Hepatocyte (in vitro differentiated cells): ENCODE results near the gene ZNF419.

ENCODE experiments used
- EZH2 ChIP-seq: fragments of 200-600 bp; sonication (generic); IDR thresholded peaks from 2 replicates; pipeline ENCODE4 v1.6.1; 2016; ENCODE audit warnings: antibody characterized with exemption, mild to moderate bottlenecking, borderline replicate concordance
- TF ChIP-seq, protein P1 (sequence below): fragments of 200-600 bp; sonication (generic); IDR thresholded peaks from 2 replicates; pipeline ENCODE4 v1.5.1; 2016; ENCODE audit warnings: antibody characterized with exemption, mild to moderate bottlenecking; ENCODE audit not compliant: poor library complexity

DNA sequence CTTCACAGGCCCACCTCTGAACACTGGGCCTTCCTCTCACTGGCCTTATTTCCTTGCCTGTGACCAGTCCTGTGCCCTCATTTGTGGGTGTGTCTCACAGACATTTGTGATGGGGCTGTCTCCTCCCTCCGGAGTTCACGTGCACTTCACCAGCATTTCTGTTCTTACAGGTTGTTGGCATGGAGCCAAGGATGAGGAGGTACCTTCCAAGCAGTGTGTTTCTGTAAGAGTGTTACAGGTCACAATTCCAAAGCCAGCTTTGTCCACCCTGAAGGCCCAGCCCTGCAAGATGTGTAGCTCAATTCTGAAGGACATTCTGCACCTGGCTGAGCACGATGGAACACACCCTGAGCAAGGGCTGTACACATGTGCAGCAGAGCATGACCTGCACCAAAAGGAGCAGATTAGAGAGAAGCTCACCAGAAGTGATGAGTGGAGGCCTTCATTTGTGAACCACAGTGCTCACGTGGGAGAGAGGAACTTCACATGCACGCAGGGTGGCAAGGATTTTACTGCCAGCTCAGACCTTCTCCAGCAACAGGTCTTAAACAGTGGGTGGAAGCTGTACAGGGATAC lies 44.3 kb upstream of the ZNF419 start:
- TF ChIP-seq, protein P1, sequence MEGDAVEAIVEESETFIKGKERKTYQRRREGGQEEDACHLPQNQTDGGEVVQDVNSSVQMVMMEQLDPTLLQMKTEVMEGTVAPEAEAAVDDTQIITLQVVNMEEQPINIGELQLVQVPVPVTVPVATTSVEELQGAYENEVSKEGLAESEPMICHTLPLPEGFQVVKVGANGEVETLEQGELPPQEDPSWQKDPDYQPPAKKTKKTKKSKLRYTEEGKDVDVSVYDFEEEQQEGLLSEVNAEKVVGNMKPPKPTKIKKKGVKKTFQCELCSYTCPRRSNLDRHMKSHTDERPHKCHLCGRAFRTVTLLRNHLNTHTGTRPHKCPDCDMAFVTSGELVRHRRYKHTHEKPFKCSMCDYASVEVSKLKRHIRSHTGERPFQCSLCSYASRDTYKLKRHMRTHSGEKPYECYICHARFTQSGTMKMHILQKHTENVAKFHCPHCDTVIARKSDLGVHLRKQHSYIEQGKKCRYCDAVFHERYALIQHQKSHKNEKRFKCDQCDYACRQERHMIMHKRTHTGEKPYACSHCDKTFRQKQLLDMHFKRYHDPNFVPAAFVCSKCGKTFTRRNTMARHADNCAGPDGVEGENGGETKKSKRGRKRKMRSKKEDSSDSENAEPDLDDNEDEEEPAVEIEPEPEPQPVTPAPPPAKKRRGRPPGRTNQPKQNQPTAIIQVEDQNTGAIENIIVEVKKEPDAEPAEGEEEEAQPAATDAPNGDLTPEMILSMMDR, result no peak
- TF ChIP-seq EZH2, result no peak
